Pancreas (tissue), 10 donors: Measurements from ENCODE around the gene ZNF581. TPM values are rescaled to one million over a fixed set of nuclear protein-coding genes. Genes with fewer than 3 reads are reported as not detected.

ENCODE experiments used
- ATAC-seq, 4 donors: fragments of 200-7000 bp; cut with Tn5 transposase; one replicate each; pipeline versions ENCODE4 v1.8.0 to v1.9.1; 2020; ENCODE audit warnings: mild to moderate bottlenecking in 4 of 4, moderate library complexity in 4 of 4
- DNase-seq, 6 donors: peaks; one replicate each; pipeline ENCODE4 v3.0.0-alpha.2; 2020
- FAIRE-seq: peaks from 2 replicates; lab custom pipeline; 2012; peaks lifted over from hg19 to GRCh38; lab: Jason Lieb, UNC
- H3K27ac ChIP-seq, 4 donors: fragments of 200-600 bp; sonication (generic); 1 replicate in 3 of 4; 2 replicates in 1 of 4; pipeline versions ENCODE4 v1.5.0 to v1.8.0; 2020
- H3K27me3 ChIP-seq, 4 donors: fragments of 200-600 bp; one replicate each; pipeline ENCODE4 v1.8.0; 2021
- H3K36me3 ChIP-seq, 3 donors: fragments of 200-600 bp; sonication (generic) in 1 of 3; one replicate each; pipeline versions ENCODE4 v1.5.0 to v1.8.0; 2020 to 2021
- H3K4me1 ChIP-seq, 3 donors: fragments of 200-600 bp; one replicate each; pipeline ENCODE4 v1.8.0; 2021
- H3K4me3 ChIP-seq, 4 donors: fragments of 200-600 bp; sonication (generic) in 2 of 4; one replicate each; pipeline versions ENCODE4 v1.5.0 to v1.8.0; 2020 to 2021
- H3K9me3 ChIP-seq, 4 donors: fragments of 200-600 bp; one replicate each; pipeline ENCODE4 v1.8.0; 2021
- WGBS, 2 donors: extraction: QIAGEN DNeasy Blood & Tissue Kit; methylation state at CpG; one replicate each; pipeline ENCODE4 v1.1.7; 2013; 5-methylcytosine and 5-hydroxymethylcytosine counted together
- intact Hi-C, 3 donors: fragments of 100-400 bp; cut with DNase I; formaldehyde crosslinking; loops; one replicate each; pipeline versions ENCODE4 v1.11.1 to v1.14.2; 2022
- polyA plus RNA-seq, 2 donors: library from polyadenylated mRNA; stranded (reverse); fragments of 200-250 nt; gene quantifications; one replicate each; pipeline ENCODE4 v1.2.3, GENCODE V29; 2013
- total RNA-seq, 6 donors: library from RNA; stranded (reverse); fragmentation: NEBNext Ultra II Directional in 4 of 6; extraction: Animal tissue kit (Norgen Biotek cat#: 25700) in 4 of 6; gene quantifications; one replicate each; pipeline versions ENCODE4 v1.2.1 to v1.2.4, GENCODE V29; 2021 to 2023
- TF ChIP-seq, protein P1 (sequence below), 4 donors: fragments of 200-600 bp; sonication (generic) in 3 of 4; IDR thresholded peaks; one replicate each; pipeline versions ENCODE4 v1.5.0 to v1.8.0; 2021; ENCODE audit warnings: antibody characterized with exemption in 4 of 4
- donor health status: healthy with polysubstance abuse.
- donor health status: DM: no; HTN: no; CAD: no; lungs with moderate emphysema.
- donor health status: DM: no; HTN: no; CAD: no.
- donor health status: control.
- donor health status: control.
- donor health status: Bipolar disorder and iron deficiency.
- donor health status: DM: yes; HTN: yes; CAD: no.
- donor health status: DM: no; HTN: no; CAD: no.
- donor health status: DM: no; HTN: no; CAD: no.
- donor health status: DM: yes; HTN: yes; CAD: no.

ZNF581 gene
- total and polyA plus RNA-seq, 8 donors: 12.9 to 23.2 (median 15.2) TPM

DNA sequence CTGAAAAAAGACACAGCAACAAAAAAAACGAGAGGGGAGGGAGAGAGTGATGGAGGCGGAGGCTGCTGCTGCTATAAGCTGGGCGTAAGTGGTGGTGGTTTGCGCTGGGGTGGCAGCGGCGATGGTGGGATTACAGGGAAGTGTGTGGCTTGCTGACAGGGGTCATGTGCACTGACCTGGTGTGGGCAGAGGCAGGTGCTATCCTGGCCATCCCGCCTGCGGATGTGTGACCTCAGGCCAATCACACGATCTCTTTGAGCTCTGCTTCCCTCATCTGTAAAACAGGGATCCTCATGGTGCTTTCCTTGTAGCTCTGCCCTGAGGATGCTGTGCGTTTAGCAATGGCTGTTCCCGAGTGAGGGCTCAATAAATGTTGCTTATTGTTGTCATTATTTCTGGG, 5.9 kb upstream of the ZNF581 start:
- peak in 2 of 6 donors; percentile 37 to 49 for DNase-seq
- Histone ChIP-seq H3K4me3 (no peak overlapping the region), H3K36me3 (no peaks in the 10 kb centered on the region), H3K4me1 (peaks cover 8 to 22% (median 13%) of the 10 kb centered on the region in 3 donors), H3K27ac (no peak overlapping the region), H3K9me3 (no peaks in the 10 kb centered on the region), H3K27me3 (no peaks in the 10 kb centered on the region)
- no peak for FAIRE-seq
- intact Hi-C loops: no loop called here
- ATAC-seq: no peak
- WGBS, 2 donors: 67 to 75% methylated on average over 11 of the region's 11 CpGs
- TF ChIP-seq, protein P1, sequence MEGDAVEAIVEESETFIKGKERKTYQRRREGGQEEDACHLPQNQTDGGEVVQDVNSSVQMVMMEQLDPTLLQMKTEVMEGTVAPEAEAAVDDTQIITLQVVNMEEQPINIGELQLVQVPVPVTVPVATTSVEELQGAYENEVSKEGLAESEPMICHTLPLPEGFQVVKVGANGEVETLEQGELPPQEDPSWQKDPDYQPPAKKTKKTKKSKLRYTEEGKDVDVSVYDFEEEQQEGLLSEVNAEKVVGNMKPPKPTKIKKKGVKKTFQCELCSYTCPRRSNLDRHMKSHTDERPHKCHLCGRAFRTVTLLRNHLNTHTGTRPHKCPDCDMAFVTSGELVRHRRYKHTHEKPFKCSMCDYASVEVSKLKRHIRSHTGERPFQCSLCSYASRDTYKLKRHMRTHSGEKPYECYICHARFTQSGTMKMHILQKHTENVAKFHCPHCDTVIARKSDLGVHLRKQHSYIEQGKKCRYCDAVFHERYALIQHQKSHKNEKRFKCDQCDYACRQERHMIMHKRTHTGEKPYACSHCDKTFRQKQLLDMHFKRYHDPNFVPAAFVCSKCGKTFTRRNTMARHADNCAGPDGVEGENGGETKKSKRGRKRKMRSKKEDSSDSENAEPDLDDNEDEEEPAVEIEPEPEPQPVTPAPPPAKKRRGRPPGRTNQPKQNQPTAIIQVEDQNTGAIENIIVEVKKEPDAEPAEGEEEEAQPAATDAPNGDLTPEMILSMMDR (IDR thresholded peaks at IDR 0.05): no peak

DNA sequence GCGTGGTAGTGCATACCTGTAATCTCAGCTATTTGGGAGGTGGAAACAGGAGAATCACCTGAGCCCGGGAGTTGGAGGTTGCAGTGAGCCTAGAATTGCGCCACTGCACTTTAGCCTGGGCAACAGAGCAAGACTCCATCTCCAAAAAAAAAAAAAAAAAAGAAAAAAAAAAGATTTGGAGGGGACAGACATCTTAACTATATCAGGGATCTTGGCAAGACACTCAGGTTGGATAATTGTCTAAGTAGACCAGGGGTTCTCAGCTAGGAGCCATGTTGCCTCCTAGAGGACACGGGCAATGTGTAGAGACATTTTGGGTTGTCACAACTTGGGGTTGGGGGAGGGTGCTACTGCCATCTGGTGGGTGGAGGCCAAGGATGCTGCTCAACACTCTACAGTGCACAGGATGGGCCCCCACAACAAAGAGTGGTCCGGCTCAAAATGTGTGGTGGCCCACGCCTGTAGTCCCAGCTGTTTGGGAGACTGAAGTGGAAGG, 4.5 kb upstream of the ZNF581 start:
- WGBS, 2 donors: 87 to 91% methylated on average over 6 of the region's 6 CpGs
- no peak overlapping the region for H3K27ac ChIP-seq
- no peak for ATAC-seq

DNA sequence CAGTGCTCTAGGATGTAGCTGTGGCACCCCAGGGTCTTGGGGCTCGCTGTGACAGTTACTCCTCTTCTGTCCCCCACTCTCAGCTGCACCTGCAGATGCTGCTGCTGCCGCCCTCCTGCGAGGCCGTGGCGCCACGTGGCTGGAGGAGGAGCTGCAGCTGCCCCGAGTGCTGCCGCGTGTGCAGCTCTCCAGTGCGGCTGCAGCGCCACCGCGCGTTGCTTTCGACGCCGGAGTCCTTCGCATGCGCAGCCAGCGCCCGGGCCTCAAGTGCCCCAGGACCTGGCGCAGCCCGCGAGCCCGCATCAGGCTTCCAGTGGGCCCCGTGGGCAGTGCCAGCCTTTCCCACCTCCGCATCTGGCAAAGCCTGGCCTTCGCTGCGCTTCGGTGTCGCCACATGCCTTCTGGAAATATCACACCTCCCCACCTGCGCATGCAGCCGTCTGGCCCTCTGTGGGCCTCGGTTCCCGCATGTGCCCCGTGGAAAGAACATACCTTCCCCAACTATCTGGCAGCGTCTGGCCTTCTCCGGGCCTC, 3.3 kb upstream of the ZNF581 start:
- 14 to 19% methylated on average over 38 of the region's 38 CpGs for WGBS, 2 donors
- Histone ChIP-seq H3K27me3 (no peaks in the 10 kb centered on the region), H3K27ac (peak overlapping the region; percentile 64 to 89 (median 82)), H3K4me1 (peaks cover 13 to 22% (median 14%) of the 10 kb centered on the region in 3 donors), H3K9me3 (no peaks in the 10 kb centered on the region), H3K4me3 (peak overlapping the region; percentile 63 to 86 (median 71)), H3K36me3 (no peaks in the 10 kb centered on the region)
- TF ChIP-seq, protein P1 (IDR thresholded peaks at IDR 0.05): peak in 1 of 4 donors; percentile 18
- ATAC-seq (peak; percentile 25 to 38 (median 32)), FAIRE-seq (no peak), DNase-seq (peak; percentile 41 to 87 (median 69))
- intact Hi-C loops: no loop called here

More for the DNA sequence above, 4.5 kb upstream of the ZNF581 start:
- H3K36me3 ChIP-seq: no peaks in the 10 kb centered on the region
- TF ChIP-seq, protein P1 (IDR thresholded peaks at IDR 0.05): peak in 1 of 4 donors; percentile 20
- no peaks in the 10 kb centered on the region for H3K9me3 ChIP-seq
- DNase-seq: peak in 4 of 6 donors; percentile 4 to 55 (median 36)
- no peaks in the 10 kb centered on the region for H3K27me3 ChIP-seq
- peaks cover 11 to 22% (median 13%) of the 10 kb centered on the region in 3 donors for H3K4me1 ChIP-seq
- intact Hi-C loops: no loop called here
- H3K4me3 ChIP-seq: no peak overlapping the region
- no peak for FAIRE-seq

DNA sequence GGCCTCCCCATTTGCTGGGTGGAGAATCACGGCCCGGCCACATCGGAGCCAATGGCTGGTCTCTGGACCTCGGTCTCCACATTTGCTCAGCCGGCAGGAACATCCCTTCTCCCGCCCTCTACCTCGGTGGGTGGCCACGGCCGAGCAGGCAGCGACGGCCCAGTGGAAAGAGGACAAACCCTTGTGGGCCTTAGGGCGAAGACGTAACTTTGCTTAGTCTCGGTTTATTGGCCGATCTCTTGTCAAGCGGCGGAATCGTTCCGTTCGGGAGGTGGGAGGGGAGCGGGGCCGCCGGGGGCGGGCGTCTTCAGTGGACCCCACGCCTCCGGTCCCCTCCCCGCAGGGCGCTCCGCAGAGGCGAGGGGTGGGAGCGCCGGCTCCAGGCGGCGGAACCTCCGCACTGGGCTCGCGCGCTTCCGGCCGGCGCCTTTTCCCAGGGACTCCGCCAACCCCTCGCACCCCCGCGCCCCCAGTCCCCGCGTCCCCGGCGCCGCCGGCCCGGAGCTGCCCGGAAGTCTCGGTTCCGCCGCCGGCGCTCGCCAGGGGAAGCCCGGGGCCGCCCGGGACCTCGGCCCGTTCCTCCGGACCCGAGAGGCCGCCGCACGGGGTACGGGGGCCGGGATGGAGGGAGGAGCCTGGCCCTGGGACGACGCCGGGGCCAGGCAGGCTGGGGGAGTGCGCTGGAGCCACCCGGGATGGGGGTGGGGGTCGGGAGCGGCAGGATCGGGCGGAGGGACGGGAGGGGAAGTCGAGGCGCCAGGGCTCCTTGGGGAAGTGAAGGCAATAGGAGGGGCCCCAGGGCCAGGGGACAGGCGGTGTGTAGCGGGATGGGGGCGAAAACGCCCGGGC, 2.6 kb upstream of the ZNF581 start, which contains the start of gene ZNF580:
Gene ZNF580, plus strand, starts transcription at position 426 of the 849 bp plus-strand sequence. CDS start 1,507 bp downstream, outside the sequence.
- H3K4me1 ChIP-seq: peaks cover 13 to 18% (median 14%) of the 10 kb centered on the region in 3 donors
- intact Hi-C loops: no loop called here
- no peaks in the 10 kb centered on the region for H3K36me3 ChIP-seq
- peak within 1 kb of the TSS; percentile 63 to 86 (median 71) for H3K4me3 ChIP-seq
- ATAC-seq (peak; percentile 65 to 72 (median 70)), FAIRE-seq (no peak), DNase-seq (peak; percentile 54 to 91 (median 72))
- peak within 1 kb of the TSS; percentile 64 to 89 (median 82) for H3K27ac ChIP-seq
- TF ChIP-seq, protein P1 (IDR thresholded peaks at IDR 0.05): no peak
- no peaks in the 10 kb centered on the region for H3K9me3 ChIP-seq
- WGBS, 2 donors: 0 to 1% methylated on average over 65 to 89 of the region's 89 CpGs
- no peaks in the 10 kb centered on the region for H3K27me3 ChIP-seq
